Psoas muscle (tissue), 8 donors: Measurements from ENCODE around the gene NCAM1. TPM values are rescaled to one million over a fixed set of nuclear protein-coding genes. Genes with fewer than 3 reads are reported as not detected.

Source experiments
- ATAC-seq, 4 donors: fragments of 200-7000 bp; cut with Tn5 transposase; one replicate each; pipeline ENCODE4 v1.9.1; 2020; ENCODE audit warnings: moderate library complexity in 3 of 4, mild to moderate bottlenecking in 2 of 4
- DNase-seq, 2 donors: peaks; one replicate each; pipeline ENCODE4 v3.0.0-alpha.2; 2020
- H3K27ac ChIP-seq: fragments of 200-600 bp; one replicate; pipeline ENCODE4 v1.8.0; 2022
- H3K27me3 ChIP-seq, 3 donors: fragments of 200-600 bp in 1 of 3; one replicate each; pipeline versions ENCODE4 v1.6.1 to v1.8.0; 2013 to 2022; ENCODE audit warnings: low read length in 2 of 3, mild to moderate bottlenecking in 2 of 3, moderate library complexity in 1 of 3; ENCODE audit not compliant: insufficient read depth in 3 of 3
- H3K36me3 ChIP-seq, 2 donors: fragments of 200-600 bp in 1 of 2; one replicate each; pipeline versions ENCODE4 v1.6.1 to v1.8.0; 2013 to 2022; ENCODE audit warnings: low read depth in 1 of 2, mild to moderate bottlenecking in 1 of 2, moderate library complexity in 1 of 2; ENCODE audit not compliant: insufficient read depth in 1 of 2
- H3K4me1 ChIP-seq: fragments of 200-600 bp; one replicate; pipeline ENCODE4 v1.8.0; 2022
- H3K4me3 ChIP-seq: fragments of 200-600 bp; one replicate; pipeline ENCODE4 v1.8.0; 2022; ENCODE audit warnings: mild to moderate bottlenecking
- H3K9me3 ChIP-seq: fragments of 200-600 bp; one replicate; pipeline ENCODE4 v1.8.0; 2022
- WGBS, 3 donors: extraction: QIAGEN DNeasy Blood & Tissue Kit; methylation state at CpG; one replicate each; pipeline versions ENCODE4 v1.1.6 to v1.1.7; 2013; 5-methylcytosine and 5-hydroxymethylcytosine counted together
- intact Hi-C, 2 donors: fragments of 100-400 bp; cut with DNase I; formaldehyde crosslinking; loops; one replicate each; pipeline versions ENCODE4 v1.11.0 to v1.14.2; 2022
- polyA plus RNA-seq, 3 donors: library from polyadenylated mRNA; stranded (reverse); fragments of 200-250 nt; gene quantifications; one replicate each; pipeline ENCODE4 v1.2.3, GENCODE V29; 2013
- total RNA-seq, 4 donors: library from RNA; stranded (reverse); fragmentation: NEBNext Ultra II Directional in 2 of 4; extraction: Animal tissue kit (Norgen Biotek cat#: 25700) in 2 of 4; gene quantifications; one replicate each; pipeline versions ENCODE4 v1.2.1 to v1.2.4, GENCODE V29; 2021 to 2023
- TF ChIP-seq, protein P1 (sequence below): fragments of 200-600 bp; IDR thresholded peaks from one replicate; pipeline ENCODE4 v1.8.0; 2022; ENCODE audit warnings: antibody characterized with exemption
- donor health status: healthy with polysubstance abuse.
- donor health status: DM: no; HTN: no; CAD: no; lungs with moderate emphysema.
- donor health status: Bipolar disorder and iron deficiency.
- donor health status: healthy.
- donor health status: DM: yes; HTN: yes; CAD: no.
- donor health status: DM: no; HTN: no; CAD: no.
- donor health status: DM: no; HTN: no; CAD: no.
- donor health status: DM: yes; HTN: yes; CAD: no.

NCAM1 gene
- total and polyA plus RNA-seq, 7 donors, result 1.3 to 50.3 (median 3.0) TPM

DNA sequence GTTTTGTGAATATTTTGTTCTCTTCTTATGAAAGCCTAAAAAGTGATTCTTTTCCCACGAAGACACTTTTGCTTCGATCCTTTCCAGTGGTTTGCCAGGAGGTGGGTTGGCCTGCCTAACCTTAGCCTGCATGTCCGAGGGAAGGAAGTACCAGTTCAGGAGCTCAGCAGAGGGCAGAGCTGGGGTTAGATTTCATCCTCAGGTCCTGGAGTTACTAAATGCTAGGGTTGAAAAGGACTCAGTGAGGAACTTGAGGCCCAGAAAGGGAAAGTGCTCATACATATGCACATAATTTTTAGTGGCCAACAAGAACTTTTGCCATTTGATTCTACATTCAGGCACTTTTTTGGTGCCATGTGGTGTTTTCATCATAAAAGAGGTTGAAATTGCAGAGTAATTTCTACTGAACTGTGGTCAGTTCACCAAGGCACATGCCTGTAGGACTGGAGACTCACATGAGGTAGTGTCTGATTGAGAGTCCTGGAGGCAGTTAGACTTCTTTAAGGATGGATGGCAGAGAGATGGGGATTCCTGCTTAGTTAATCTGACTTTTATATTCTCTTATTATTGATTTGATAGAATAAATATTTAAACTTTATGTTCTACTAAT is 36.7 kb downstream of the NCAM1 start:
- Histone ChIP-seq H3K27me3 (peaks cover 0 to 6% (median 0%) of the 10 kb centered on the region in 3 donors), H3K4me1 (no peaks in the 10 kb centered on the region), H3K9me3 (no peaks in the 10 kb centered on the region), H3K4me3 (no peak overlapping the region), H3K36me3 (no peaks in the 10 kb centered on the region), H3K27ac (no peak overlapping the region)
- DNase-seq, result no peak
- WGBS, 3 donors, result 47 to 63% (median 51%) methylated on average over 3 of the region's 3 CpGs
- intact Hi-C loops, result no loop called here
- TF ChIP-seq, protein P1, sequence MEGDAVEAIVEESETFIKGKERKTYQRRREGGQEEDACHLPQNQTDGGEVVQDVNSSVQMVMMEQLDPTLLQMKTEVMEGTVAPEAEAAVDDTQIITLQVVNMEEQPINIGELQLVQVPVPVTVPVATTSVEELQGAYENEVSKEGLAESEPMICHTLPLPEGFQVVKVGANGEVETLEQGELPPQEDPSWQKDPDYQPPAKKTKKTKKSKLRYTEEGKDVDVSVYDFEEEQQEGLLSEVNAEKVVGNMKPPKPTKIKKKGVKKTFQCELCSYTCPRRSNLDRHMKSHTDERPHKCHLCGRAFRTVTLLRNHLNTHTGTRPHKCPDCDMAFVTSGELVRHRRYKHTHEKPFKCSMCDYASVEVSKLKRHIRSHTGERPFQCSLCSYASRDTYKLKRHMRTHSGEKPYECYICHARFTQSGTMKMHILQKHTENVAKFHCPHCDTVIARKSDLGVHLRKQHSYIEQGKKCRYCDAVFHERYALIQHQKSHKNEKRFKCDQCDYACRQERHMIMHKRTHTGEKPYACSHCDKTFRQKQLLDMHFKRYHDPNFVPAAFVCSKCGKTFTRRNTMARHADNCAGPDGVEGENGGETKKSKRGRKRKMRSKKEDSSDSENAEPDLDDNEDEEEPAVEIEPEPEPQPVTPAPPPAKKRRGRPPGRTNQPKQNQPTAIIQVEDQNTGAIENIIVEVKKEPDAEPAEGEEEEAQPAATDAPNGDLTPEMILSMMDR, result no peak
- no peak for ATAC-seq

DNA sequence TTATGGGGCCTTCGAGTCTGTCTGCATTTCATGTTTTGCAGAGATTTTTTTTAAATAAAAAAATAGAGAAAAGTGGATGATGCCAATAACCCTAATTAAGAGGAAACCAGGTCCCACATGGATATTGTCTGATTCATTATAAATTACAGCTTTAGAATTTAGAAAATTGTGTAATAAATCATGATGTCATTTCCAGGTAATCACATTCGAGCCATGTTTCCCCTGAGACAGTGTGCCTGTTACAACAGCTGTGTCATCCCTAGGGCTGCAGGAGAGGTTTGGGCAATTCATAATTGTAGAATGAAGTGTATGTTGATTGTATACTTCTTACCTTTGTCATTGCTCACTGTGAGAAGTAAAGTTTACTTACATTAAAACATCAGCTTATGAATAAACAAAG is 38.3 kb downstream of the NCAM1 start:
- WGBS, 3 donors, result 61 to 67% (median 63%) methylated on average over 2 of the region's 2 CpGs
- Histone ChIP-seq H3K9me3 (no peaks in the 10 kb centered on the region), H3K4me3 (no peak overlapping the region), H3K36me3 (no peaks in the 10 kb centered on the region), H3K27me3 (peaks cover 0 to under 1% (median 0%) of the 10 kb centered on the region in 3 donors), H3K4me1 (no peaks in the 10 kb centered on the region), H3K27ac (no peak overlapping the region)
- TF ChIP-seq, protein P1, result no peak
- no peak for DNase-seq
- ATAC-seq, result no peak
- intact Hi-C loops, result no loop called here

DNA sequence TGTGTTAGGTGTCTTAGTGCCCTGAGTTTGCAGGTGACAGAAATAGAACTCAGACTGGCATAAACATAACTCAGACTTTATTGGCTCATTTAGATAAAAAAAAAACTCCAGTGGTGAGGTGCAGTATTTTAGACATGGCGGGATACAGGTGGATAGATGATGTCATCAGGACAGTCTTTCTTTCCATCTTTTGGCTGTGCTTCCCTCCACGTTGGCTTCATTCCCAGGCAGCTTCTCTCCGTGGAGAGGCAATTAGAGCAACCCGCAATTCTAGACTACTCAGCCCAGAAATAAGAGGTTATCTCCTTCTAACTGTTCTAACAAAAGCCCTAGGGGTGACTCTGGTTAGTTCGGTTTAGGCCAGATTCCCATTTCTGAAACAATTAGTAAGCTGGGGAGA is 40.5 kb downstream of the NCAM1 start:
- no peaks in the 10 kb centered on the region for H3K9me3 ChIP-seq
- ATAC-seq (no peak), DNase-seq (no peak)
- no peaks in the 10 kb centered on the region for H3K4me1 ChIP-seq
- no peaks in the 10 kb centered on the region for H3K27me3 ChIP-seq
- H3K36me3 ChIP-seq, result no peaks in the 10 kb centered on the region
- H3K27ac ChIP-seq, result no peak overlapping the region
- intact Hi-C loops, result no loop called here
- TF ChIP-seq, protein P1, result no peak
- WGBS, 3 donors, result 31 to 51% (median 34%) methylated on average over 5 of the region's 5 CpGs
- H3K4me3 ChIP-seq, result no peak overlapping the region

DNA sequence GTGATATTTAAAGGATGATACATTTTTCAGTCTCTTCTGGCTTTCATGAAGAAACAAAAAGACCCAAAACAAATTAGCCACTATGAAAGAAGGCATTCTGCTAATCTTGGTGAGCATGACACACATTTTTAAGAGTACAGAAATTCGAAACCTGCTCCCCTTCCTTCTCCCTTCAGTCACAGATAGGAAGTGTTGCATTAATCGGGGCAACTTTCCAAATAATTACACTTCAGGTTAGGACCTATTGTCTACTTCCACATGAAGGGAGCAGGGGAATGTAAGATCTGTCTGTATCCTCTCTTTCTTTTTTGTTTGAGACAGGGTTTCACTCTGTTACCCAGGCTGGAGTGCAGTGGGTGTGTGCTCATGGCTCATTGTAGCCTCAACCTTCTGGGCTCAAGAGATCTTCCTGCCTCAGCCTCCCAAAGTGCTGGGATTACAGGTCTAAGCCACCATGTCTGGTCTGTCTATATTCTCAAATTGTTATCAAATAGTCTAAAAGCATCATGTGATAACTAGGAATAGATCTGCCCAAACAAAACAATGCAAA is 45.8 kb downstream of the NCAM1 start:
- no peaks in the 10 kb centered on the region for H3K36me3 ChIP-seq
- no peaks in the 10 kb centered on the region for H3K27me3 ChIP-seq
- no peak overlapping the region for H3K27ac ChIP-seq
- H3K9me3 ChIP-seq, result no peaks in the 10 kb centered on the region
- ATAC-seq (no peak), DNase-seq (no peak)
- 23 to 33% (median 27%) methylated on average over 2 of the region's 2 CpGs for WGBS, 3 donors
- H3K4me3 ChIP-seq, result no peak overlapping the region
- intact Hi-C loops, result no loop called here
- TF ChIP-seq, protein P1, result no peak
- no peaks in the 10 kb centered on the region for H3K4me1 ChIP-seq
